HG02610 (cell line): ENCODE data around the gene UBE2O.

ENCODE experiments used
- ATAC-seq: cut with Tn5 transposase; IDR thresholded peaks from one replicate; pipeline ENCODE4 v1.9.1; 2021; ENCODE audit warnings: mild to moderate bottlenecking, moderate library complexity; ENCODE audit not compliant: unreplicated experiment

The UBE2O gene

DNA sequence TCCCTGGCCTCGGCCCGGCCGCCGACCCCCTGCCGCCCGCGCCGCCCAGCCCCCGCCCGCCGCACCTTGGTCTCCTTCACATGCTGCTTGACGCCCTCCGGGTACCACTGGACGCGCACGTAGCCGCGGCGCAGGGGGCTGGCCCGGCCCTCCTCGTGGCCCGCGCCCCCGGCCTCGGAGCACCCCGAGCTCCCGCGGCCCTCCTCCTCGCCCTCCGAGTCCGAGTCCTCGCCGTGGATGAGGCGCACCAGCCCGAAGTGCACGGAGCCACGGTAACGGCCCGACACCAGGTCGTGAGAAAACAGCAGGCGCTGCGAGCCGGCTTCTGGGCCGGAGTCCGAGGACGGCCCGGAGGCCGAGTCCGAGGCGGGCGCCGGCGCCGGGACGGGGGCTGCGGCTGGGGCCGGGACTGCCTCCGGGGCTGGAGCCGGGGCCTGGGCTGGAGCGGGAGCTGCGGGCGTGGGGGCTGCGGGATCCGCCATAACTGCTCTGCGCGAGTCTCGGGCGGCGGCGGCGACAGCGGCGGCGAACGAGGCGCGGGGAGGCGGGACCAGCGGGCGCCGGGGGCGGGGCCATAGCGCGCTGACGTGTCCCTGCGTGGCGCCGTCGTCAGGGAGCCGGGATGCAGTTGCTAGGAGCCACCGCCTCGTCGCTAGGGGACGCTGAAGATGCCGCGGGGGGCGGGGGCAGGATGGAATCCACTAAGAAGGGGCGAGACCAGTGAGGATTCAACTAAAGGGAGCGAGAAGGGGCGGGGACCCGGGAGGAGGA, at the start of gene UBE2O:
Gene UBE2O (minus strand): TSS at position 493 of the 771 bp plus-strand sequence. CDS start 11 bp downstream, at position 482.
- peak; percentile 80 for ATAC-seq

DNA sequence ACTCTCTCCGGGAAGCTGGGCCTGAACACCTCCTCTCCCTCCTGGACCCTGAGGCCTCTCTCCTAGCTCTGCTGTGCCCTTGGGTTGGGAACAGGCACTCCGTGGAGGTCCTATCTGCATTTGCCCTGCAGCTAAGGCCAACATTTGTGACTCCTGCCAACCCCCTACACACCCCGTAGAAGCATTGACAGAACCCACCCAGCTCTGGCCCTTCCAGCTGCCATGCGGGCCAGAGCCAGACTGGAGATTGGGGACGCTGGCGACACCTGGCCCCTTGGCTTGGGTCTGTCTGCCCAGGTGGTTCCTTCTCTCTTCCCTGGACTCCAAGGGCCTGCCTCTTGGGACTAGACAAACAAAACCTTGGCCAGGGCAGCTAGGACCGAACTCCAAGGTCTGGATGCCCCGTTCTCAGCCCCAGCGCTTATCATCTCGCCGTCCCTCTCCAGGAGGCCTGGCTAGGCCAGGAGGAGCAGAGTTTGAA, 48.9 kb upstream of the UBE2O start:
- ATAC-seq, result no peak

DNA sequence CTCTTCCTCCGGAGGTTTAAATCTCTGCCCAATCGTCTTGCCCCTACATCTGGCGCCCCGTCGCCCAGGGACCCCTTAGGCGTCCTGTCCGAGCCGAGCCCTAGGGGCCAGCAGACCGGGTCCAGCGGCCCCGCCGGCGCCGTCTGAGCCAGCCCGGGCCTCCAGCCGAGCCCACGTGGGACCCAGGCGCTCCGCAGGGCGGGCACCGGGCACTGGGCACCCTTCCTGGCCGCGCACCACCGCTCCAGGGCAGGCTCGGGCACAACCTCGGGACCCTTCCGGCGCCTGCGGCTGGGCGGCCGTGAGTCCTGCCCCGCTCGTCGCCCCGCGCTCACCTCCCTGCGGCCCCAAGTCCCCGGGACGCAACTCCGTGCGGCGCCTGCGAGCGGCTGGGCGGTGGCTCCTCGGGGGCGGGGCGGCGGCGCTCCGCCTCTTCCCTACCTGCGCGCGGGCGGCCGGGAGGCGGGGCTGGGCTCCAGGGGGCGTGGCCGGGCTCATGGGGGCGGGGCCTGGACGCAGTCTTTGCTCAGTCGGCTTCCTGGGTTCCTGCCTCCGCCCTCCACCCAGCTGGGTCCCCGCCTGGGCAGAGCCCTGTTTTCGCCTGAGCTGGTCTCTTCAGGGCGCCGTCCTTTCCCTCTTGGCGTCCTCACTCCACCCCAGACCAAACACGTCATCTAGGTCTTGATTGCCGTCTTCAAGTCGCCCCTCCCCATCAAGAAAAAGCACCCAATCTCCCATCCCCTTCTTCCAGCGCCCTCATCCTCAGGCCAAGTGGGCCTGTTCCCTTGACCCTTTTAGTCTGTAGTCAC, 48.3 kb upstream of the UBE2O start, which contains the start of gene RHBDF2:
Gene RHBDF2 (minus strand): TSS at position 406 of the 809 bp plus-strand sequence. CDS start 19,899 bp downstream, outside the sequence.
- peak; percentile 65 for ATAC-seq

DNA sequence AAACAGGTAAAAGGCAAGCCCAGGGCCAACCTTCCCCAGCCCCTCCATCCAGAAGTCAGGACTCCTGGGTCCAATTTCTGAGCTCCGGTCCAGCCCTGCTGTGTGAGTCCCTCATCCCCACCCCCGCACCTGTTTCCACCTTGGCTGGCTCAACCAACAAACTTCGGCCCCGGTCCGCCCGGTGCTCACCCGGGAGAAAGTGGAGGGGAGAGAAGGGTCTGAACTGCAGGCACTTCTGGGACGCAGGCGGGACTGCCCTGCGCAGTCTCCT, 47.7 kb upstream of the UBE2O start:
- no peak for ATAC-seq

DNA sequence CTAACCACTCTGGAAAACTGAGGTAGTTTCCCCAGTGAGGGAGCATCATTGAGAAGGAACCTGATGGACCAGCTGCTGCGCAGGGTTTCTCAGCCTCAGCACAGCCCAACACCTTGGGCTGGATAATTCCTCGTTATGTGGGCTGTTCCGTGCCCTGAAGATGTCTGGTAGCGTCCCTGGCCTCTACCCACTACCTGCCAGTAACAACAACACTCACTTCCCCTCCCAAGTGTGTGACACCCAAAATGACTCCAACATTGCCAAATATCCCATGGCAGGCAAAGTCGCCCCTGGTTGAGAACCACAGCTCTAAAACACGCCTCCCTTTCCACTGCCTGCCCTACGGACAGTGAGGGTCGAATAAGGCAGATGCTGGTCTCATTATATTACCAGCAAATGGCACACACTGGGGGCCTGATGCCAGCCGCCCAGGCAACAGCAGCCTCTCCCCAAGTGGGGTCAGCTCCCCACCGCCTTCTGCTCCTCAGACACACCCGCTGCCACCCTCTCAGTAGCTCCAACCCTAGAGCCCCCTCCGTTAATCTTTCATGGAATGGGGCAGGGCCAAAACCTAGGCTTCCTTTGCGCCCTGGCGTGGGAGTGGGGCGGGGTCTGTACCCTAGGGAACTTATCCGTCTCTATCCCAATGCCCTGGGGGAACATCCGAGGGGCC, 47.3 kb upstream of the UBE2O start:
- no peak for ATAC-seq

DNA sequence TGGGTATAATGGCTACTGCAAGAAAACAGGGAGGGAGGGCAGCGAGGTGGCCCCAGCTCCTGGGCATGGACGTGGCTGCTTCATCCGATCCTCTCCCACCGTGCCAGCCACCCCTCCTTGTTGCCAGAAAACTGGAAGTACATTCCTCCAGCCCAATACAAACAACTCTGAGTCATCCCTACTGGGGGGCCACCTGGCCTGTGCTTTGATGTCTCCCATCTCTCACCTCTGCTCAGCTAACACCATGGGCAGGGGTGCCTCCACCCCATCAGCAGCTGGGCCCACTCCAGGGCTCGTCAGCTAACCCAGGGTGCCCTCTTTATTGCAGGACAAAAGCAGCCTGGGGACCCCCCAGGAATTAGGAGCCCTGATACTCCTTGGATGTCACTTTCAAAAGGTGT, 46.3 kb upstream of the UBE2O start:
- ATAC-seq, result no peak

DNA sequence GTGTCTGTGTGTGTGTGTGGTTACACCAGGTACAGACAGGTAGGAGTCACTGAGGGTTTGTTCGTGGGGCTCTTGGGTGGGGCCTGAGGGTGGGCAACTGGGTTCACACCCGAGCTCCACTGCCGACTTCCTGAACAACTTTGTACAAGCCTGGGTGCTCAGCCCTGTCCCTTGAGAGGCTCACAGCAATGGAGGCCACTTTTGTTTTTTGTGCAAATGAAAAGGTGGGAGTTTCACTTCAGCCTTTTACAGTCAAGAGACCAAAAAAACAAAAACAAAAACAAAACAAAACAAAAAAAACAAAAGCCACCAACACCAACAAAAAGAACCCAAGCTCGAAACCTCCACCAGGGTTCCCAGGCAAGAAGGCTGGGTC, 45.9 kb upstream of the UBE2O start:
- no peak for ATAC-seq

DNA sequence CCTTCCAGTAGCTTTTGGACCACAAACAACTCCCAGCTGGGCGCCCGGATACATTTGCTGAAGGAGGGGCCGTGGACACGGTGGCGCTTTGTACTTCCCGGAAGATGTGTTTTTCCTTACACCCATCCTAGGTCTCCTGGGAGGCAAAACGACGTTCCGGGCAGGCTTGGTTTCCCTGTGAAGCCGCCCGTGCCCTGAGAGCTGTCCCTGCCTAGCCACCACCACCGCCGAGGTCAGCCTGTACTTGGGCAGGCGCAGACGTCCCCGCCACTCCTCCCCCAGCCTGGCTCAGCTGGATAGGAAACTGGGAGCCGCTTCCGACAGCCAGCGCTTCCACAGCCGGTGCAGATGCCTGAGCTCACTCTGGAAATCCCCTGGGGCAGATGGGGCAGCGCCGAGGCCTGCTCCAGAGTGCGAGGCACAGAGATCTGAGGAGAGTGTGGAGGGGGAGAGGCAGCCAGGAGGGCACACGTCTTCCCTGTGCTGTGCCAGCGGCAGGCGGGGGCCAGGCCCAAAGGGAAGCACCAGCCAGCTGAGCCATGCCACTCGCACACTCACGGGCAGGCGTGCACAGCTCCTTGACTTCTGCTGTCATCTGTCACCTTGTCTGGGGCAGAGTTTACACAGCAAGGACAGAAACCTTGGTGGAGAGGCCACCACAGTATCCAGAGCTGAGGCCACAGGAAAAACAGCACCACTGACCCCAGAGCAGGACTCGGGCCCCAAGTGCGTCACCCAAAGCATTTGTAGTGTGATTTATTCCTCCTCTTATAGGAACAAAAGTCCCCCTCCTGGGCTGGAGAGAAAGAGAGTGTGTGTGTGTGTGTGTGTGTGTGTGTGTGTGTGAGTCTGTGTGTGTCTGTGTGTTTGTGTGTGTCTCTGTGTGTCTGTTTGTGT, 45.3 kb upstream of the UBE2O start:
- no peak for ATAC-seq

DNA sequence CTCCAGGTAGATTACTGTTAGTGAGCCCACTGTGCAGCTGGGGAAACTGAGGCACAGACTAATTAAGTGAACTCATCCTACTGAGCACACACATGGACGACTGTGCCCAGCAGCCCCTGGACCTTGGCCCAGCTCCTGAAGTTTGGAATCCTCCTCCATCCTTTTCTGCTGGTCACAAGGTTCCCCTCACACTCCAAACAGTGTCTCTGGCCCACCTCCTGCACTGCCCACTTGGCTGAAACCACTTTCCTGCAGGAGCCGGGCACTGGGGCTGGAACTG, 44.7 kb upstream of the UBE2O start:
- ATAC-seq, result no peak

DNA sequence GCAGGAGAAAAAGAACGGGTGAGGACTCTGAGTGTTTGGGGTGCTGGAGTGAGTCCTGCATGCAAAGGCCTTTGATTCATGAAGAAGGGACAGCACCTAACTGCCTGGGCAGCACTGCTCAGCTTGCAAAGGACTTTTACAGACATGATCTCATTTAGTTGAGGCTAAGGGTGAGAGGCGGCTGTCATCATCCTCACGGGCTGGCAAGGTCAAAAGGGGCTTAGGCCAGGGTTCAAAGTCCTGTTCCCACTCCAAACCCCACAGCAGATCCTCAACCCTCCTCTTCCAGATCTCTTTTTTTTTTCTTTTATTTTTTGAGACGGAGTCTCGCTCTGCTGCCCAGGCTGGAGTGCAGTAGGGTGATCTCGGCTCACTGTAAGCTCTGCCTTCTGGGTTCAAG, 43.5 kb upstream of the UBE2O start:
- no peak for ATAC-seq

DNA sequence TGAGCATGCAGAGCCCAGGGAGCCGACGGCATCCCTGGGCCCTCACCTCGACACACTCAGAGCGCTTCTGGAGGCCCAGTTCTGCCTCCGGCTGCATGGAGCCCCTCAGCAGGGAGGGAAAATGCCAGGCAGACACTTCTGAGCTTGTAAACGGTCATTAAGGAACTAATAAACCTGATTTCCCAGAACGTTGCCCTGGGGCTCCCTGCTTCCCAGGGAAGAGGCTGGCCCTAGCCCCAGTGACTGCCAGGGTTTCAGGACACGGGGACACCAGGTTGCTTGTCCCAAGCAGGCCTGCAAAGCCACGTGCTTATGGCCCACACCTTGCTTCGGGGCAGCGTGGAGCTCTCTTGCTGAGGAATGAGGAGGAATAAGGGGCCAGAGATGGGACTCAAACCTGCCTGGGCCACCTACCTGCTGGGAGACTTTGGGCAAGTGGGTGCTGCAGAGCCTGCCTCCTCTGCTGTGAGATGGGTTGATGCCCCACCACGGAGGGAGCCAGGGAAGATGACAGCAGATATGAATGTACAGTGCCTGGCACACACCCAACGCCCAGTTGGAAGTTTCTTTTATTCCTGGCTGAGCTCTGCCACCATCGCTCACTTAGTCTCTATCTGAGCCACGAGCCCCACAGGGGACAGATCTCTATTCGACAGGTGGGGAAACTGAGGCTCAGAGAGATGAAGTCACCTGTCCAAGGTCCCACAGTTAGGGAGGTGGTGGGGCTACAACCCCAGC, 42.9 kb upstream of the UBE2O start:
- ATAC-seq, result no peak

DNA sequence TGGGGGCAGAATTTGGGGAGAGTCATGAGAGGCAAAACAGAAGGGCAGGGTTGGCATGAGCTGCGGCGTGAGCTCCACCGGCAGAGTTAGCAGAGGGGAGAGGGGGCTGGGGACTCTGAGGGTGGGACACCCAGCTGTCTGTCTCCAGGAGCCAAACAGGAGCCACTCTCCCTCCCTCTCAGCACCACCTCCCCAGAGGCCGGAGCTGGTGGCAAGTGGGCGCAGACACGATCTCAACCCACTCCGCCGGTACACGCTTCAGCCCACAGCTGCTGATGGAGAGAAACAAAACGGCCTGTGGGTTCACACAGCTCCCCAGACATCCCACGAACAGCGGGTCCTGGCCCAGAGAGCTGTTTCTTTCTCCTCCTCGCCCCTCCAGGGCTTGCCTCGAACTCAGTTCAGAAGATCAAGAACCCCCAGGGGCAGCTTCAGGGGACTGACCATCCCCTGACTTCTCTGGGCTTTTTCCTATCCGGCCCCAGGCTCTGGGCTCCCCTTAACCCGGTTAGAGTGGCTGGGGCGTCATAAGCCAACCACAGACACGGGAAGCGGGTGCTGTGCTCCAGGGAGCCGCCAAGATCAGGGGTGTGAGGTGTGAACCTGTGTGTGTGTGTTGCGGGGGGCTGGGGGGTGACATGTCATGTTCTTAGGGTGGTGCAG, 40.7 kb upstream of the UBE2O start:
- ATAC-seq, result no peak

DNA sequence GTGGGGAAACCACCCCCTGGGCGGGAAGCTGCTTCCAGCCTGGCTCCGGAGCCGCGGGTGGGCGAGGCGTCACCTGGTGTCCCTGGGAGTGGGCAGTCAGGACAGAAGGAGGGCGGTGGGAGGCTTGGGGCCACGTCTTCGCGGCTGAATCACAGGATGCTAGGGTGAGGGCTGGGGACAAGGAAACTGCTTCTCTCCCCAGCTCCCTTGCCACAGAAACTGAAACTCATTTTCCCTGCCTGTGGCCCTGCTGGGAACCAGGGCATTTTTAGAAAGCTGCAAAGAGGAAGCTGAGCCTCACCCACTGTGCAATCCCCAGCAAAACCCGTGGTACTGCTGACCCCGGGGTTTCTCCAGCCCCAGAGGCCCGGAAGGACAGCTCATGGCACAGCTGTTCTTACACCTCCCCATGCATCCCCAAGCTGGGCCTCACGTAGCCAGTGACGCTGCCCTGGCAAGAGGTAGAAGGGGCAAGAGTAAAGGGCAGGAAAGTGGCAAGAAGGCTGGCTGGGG, 40.1 kb upstream of the UBE2O start:
- peak; percentile 50 for ATAC-seq

DNA sequence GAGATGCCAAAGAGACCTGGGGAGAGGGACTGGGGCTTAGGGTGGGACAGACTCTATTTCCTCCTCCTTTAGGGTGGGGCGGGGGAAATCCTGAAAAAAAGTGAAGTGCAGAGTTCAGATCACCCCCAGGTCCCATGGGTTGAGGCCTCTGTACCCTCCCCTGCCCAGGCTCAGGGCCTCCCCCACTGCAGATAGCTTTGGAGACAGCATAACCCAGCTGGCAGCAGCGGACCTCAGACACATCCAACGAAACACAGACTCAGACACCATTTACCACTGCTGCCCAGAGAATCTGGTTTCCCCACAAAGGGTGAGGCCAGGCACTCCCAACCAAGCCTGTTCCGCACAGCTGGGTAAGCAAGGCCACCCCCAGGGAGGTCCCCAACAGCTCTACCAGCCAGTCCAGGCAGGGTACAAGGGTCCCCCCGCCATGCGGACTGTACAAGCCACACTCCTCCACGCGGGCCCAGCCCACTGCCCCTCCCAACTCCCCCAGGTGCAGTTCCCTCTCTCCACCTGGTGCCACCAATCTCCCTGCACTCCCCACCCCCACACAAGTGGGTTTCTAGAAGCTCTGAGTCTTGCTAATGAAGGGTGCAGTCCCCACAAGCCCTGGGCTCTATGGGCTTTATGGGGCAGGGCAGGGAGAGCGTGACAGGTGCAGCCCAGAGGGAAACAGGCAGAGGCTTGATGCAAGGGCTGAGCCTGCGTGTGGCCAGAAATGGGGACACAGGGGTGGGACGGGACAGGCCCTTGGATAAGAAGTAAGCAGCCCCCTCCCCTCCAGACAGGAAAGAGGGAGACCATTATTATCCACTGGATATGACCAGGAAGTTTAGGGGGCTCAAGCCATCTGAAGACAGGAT, 39.4 kb upstream of the UBE2O start:
- peak; percentile 36 for ATAC-seq

DNA sequence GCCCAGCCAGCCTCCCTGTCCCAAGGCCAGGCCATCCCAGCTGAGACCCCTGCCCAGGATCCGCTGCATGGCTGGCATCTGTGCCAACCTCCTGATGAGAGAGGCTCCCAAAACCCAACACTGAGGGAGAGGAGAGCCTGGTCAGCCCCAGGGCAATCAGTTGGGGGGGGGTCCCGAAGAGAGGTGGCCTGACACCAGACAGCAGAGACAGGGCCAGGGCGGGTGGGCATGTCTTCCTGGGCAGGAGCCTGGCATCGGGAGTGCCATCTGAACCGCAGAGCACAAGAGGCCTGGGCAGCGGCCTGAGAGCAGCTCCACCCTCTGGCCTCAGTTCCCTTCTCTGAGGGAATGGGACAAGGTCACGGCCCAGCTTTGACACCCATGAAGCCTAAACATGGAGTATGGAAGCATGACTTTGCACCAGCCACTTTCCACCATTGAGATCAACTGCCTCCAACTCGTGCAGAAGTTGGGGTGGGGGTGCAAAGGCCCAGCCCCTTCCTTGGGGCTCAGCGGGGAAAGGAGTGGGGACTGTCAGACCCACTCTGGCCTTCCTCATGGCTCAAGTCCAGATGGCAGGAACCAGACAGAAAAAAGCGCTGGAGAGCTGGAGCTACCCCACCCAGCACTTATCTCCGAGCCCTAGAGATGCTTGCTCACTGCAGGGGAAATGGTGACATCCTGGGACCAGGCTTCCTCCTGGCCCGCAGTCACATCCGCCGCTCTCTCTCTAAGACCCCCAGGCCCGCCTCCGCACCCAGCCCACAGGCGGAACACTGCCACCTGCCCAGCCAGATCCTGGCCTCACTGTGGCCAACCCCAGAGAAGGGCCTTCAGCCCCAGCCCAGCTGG, 38.5 kb upstream of the UBE2O start:
- peak; percentile 7 for ATAC-seq

DNA sequence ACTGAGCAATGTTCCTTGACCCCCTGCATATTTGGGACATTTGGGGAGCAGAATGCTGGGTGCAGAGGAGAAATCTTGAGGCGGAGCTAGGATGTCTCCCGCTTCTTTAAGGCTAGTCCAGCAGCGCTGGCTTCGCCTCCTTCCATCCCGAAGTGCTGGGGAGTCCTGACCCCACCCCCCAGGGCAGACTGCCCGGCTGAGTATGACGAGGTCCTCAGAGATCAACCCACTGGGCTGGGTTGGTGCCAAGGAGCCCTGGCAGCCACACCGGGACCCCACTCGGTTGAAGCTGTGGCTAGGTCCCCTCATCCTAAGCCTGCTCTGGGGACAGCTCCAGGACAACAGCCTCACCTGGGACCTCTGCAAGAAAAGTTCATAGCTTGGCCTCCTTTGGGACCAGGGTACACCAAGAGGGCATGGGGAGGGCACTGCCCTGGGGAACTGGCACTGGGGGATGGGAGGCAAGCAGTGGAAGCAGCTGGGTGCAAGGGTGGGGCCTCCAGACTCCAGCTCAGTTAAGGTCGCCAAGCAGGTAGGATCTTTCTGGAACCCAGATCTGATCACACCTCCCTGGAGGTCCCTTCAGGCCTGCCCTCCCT, 37.3 kb upstream of the UBE2O start:
- ATAC-seq, result no peak
